ACHN (cell line): ENCODE measurements around the gene GRM1.

Experiments used
- DNase-seq: peaks from one replicate; pipeline ENCODE4 v3.0.0-alpha.2; 2015
- in situ Hi-C: cut with HindIII; loops from 2 replicates; pipeline ENCODE4 v1.10.0; 2017; ENCODE audit warnings: low sequenced_read_pairs, low pct_ligation_motif_present, low pct_unique_long_range_greater_than_20kb

The GRM1 gene

GRCh38 chr6:146341493-146342230 lies 312.8 kb downstream of the GRM1 start:
- in situ Hi-C loops = no loop called here
- no peak for DNase-seq

- in situ Hi-C loops = no loop called here
- no peak for DNase-seq
Observed at GRCh38 chr6:146345598-146345997, 316.7 kb downstream of the GRM1 start.

- no peak for DNase-seq
- in situ Hi-C loops = no loop called here
Observed at GRCh38 chr6:146347090-146347489, 318.2 kb downstream of the GRM1 start.

GRCh38 chr6:146347690-146348089 lies 318.8 kb downstream of the GRM1 start:
- in situ Hi-C loops = no loop called here
- DNase-seq = no peak

- DNase-seq = no peak
- in situ Hi-C loops = no loop called here
Observed at GRCh38 chr6:146351018-146351417, 322.2 kb downstream of the GRM1 start.

- in situ Hi-C loops = no loop called here
Observed at GRCh38 chr6:146352163-146352562, 323.3 kb downstream of the GRM1 start.

GRCh38 chr6:146354451-146354850 lies 325.6 kb downstream of the GRM1 start:
- DNase-seq = no peak
- in situ Hi-C loops = no loop called here

More at GRCh38 chr6:146352163-146352562, 323.3 kb downstream of the GRM1 start:
- no peak for DNase-seq

- DNase-seq = no peak
- in situ Hi-C loops = no loop called here
Observed at GRCh38 chr6:146355521-146356100, 326.7 kb downstream of the GRM1 start.

- in situ Hi-C loops = no loop called here
- DNase-seq = peak; percentile 6
Observed at GRCh38 chr6:146357578-146358430, 328.9 kb downstream of the GRM1 start.

- in situ Hi-C loops = no loop called here
- no peak for DNase-seq
Observed at GRCh38 chr6:146358431-146359046, 329.7 kb downstream of the GRM1 start.

GRCh38 chr6:146359131-146359530 lies 330.3 kb downstream of the GRM1 start:
- in situ Hi-C loops = no loop called here
- DNase-seq = no peak

- DNase-seq = no peak
- in situ Hi-C loops = no loop called here
Observed at GRCh38 chr6:146361128-146361924, 332.5 kb downstream of the GRM1 start.

- in situ Hi-C loops = no loop called here
- DNase-seq = no peak
Observed at GRCh38 chr6:146363838-146364607, 335.2 kb downstream of the GRM1 start.

GRCh38 chr6:146364816-146365594 lies 336.1 kb downstream of the GRM1 start:
- no peak for DNase-seq
- in situ Hi-C loops = no loop called here

- in situ Hi-C loops = no loop called here
Observed at GRCh38 chr6:146367061-146367460, 338.2 kb downstream of the GRM1 start.

GRCh38 chr6:146369866-146370265 lies 341.0 kb downstream of the GRM1 start:
- DNase-seq = no peak
- in situ Hi-C loops = no loop called here

More at GRCh38 chr6:146367061-146367460, 338.2 kb downstream of the GRM1 start:
- DNase-seq = no peak

GRCh38 chr6:146381486-146381885 lies 352.6 kb downstream of the GRM1 start:
- in situ Hi-C loops = no loop called here
- no peak for DNase-seq
